SK-N-SH treated with all-trans-retinoic acid at 6 μM for 48 hours (cell line): ENCODE data around the gene LETMD1.

Source experiments
- ATAC-seq: fragments of 200-7000 bp; cut with Tn5 transposase; 3 replicates; pipeline ENCODE4 v1.9.1; 2020; ENCODE audit warnings: mild to moderate bottlenecking, moderate library complexity
- ARNTL ChIP-seq: fragments of 450-650 bp; formaldehyde crosslinking; IDR thresholded peaks from 2 replicates; pipeline ENCODE4 v1.5.0; 2020; ENCODE audit warnings: low read depth, mild to moderate bottlenecking, moderate library complexity, borderline replicate concordance
- BACH2 ChIP-seq: fragments of 250-450 bp; sonication (Bioruptor Pico); IDR thresholded peaks from 2 replicates; pipeline ENCODE4 v1.9.0; 2021; ENCODE audit warnings: mild to moderate bottlenecking, borderline replicate concordance
- CSDC2 ChIP-seq: fragments of 250-450 bp; sonication (Bioruptor Pico); IDR thresholded peaks from 2 replicates; pipeline ENCODE4 v1.5.0; 2020; ENCODE audit warnings: mild to moderate bottlenecking, moderate library complexity
- ESRRG ChIP-seq: fragments of 250-450 bp; sonication (Bioruptor Pico); IDR thresholded peaks from 2 replicates; pipeline ENCODE4 v1.6.1; 2021; ENCODE audit warnings: mild to moderate bottlenecking
- GLIS3 ChIP-seq: fragments of 250-450 bp; sonication (Bioruptor Pico); IDR thresholded peaks from 2 replicates; pipeline ENCODE4 v1.5.0; 2020; ENCODE audit warnings: mild to moderate bottlenecking, moderate library complexity
- ISL1 ChIP-seq: fragments of 250-450 bp; sonication (Bioruptor Pico); IDR thresholded peaks from 2 replicates; pipeline ENCODE4 v2.1.2; 2022; ENCODE audit warnings: mild to moderate bottlenecking, moderate library complexity
- OSR1 ChIP-seq: fragments of 250-450 bp; sonication (Bioruptor Pico); IDR thresholded peaks from 2 replicates; pipeline ENCODE4 v1.8.0; 2022; ENCODE audit warnings: moderate library complexity, mild to moderate bottlenecking, inconsistent platforms
- PPARA ChIP-seq: fragments of 250-450 bp; sonication (Bioruptor Pico); IDR thresholded peaks from 2 replicates; pipeline ENCODE4 v1.5.0; 2020; ENCODE audit warnings: mild to moderate bottlenecking, borderline replicate concordance
- RARB ChIP-seq: fragments of 250-450 bp; sonication (Bioruptor Pico); IDR thresholded peaks from 2 replicates; pipeline ENCODE4 v1.8.0; 2021; ENCODE audit warnings: mild to moderate bottlenecking, moderate library complexity
- TCF4 ChIP-seq: fragments of 250-450 bp; sonication (Bioruptor Pico); IDR thresholded peaks from 2 replicates; pipeline ENCODE4 v1.8.0; 2021; ENCODE audit warnings: mild to moderate bottlenecking, moderate library complexity, borderline replicate concordance
- TOX ChIP-seq: fragments of 250-450 bp; sonication (Bioruptor Pico); IDR thresholded peaks from 2 replicates; pipeline ENCODE4 v1.8.0; 2021; ENCODE audit warnings: mild to moderate bottlenecking, moderate library complexity, borderline replicate concordance
- ZC3H10 ChIP-seq: fragments of 250-450 bp; sonication (Bioruptor Pico); IDR thresholded peaks from 2 replicates; pipeline ENCODE4 v1.5.1; 2021; ENCODE audit warnings: mild to moderate bottlenecking, moderate library complexity
- ZFP3 ChIP-seq: fragments of 250-450 bp; sonication (Bioruptor Pico); IDR thresholded peaks from 2 replicates; pipeline ENCODE4 v1.5.0; 2020; ENCODE audit warnings: mild to moderate bottlenecking, moderate library complexity
- ZNF70 ChIP-seq: fragments of 450-650 bp; formaldehyde crosslinking; IDR thresholded peaks from 2 replicates; pipeline ENCODE4 v1.5.0; 2020; ENCODE audit warnings: mild to moderate bottlenecking, moderate library complexity
- ZNF8 ChIP-seq: fragments of 450-650 bp; formaldehyde crosslinking; IDR thresholded peaks from 2 replicates; pipeline ENCODE4 v1.5.0; 2020; ENCODE audit warnings: mild to moderate bottlenecking, moderate library complexity
- TF ChIP-seq, protein P1 (sequence below): fragments of 250-450 bp; sonication (Bioruptor Pico); IDR thresholded peaks from 2 replicates; pipeline ENCODE4 v1.5.1; 2021; ENCODE audit warnings: mild to moderate bottlenecking, moderate library complexity
- TF ChIP-seq, protein P2 (sequence below): fragments of 250-450 bp; sonication (Bioruptor Pico); IDR thresholded peaks from 2 replicates; pipeline ENCODE4 v1.8.0; 2021; ENCODE audit warnings: low read depth, mild to moderate bottlenecking, moderate library complexity, borderline replicate concordance
- TF ChIP-seq, protein P3 (sequence below): fragments of 250-450 bp; sonication (Bioruptor Pico); IDR thresholded peaks from 2 replicates; pipeline ENCODE4 v1.5.1; 2020; ENCODE audit warnings: low read depth, mild to moderate bottlenecking, moderate library complexity
- TF ChIP-seq, protein P4 (sequence below): fragments of 250-450 bp; sonication (Bioruptor Pico); IDR thresholded peaks from 2 replicates; pipeline ENCODE4 v1.5.0; 2020; ENCODE audit warnings: mild to moderate bottlenecking, moderate library complexity
- TF ChIP-seq, protein P5 (sequence below): fragments of 250-450 bp; sonication (Bioruptor Pico); IDR thresholded peaks from 2 replicates; pipeline ENCODE4 v1.8.0; 2020; ENCODE audit warnings: mild to moderate bottlenecking, moderate library complexity, borderline replicate concordance

Gene LETMD1

DNA sequence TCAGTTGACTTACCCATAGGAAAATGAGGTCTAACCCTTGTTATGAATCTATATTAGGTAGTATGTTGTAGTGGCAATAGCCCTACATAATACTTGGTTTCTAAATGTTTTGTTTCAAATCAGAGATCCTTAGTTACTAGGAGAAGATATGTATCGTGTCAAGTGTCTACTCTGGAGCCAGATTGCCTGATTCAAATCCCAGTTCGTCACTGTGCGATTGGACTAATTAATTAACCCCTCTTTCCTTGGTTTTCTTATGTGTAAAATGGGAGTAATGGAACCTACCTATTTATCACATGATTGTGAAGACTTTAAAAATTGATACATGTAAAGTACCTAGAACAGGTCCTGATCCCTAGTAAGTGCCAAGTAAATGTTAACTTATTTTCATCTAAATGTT is 1.4 kb downstream of the LETMD1 start (continued):
- TF ChIP-seq PPARA (CRISPR knock-in tag) (no peak), ESRRG (CRISPR knock-in tag) (no peak), ZNF70 (CRISPR knock-in tag) (no peak), GLIS3 (no peak), TOX (no peak), ZFP3 (CRISPR knock-in tag) (no peak), TCF4 (CRISPR knock-in tag) (no peak), ZNF8 (CRISPR knock-in tag) (no peak), ARNTL (CRISPR knock-in tag) (no peak)
- TF ChIP-seq, protein P1, sequence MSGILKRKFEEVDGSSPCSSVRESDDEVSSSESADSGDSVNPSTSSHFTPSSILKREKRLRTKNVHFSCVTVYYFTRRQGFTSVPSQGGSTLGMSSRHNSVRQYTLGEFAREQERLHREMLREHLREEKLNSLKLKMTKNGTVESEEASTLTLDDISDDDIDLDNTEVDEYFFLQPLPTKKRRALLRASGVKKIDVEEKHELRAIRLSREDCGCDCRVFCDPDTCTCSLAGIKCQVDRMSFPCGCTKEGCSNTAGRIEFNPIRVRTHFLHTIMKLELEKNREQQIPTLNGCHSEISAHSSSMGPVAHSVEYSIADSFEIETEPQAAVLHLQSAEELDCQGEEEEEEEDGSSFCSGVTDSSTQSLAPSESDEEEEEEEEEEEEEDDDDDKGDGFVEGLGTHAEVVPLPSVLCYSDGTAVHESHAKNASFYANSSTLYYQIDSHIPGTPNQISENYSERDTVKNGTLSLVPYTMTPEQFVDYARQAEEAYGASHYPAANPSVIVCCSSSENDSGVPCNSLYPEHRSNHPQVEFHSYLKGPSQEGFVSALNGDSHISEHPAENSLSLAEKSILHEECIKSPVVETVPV (CRISPR knock-in tag) = no peak
- TF ChIP-seq, protein P2, sequence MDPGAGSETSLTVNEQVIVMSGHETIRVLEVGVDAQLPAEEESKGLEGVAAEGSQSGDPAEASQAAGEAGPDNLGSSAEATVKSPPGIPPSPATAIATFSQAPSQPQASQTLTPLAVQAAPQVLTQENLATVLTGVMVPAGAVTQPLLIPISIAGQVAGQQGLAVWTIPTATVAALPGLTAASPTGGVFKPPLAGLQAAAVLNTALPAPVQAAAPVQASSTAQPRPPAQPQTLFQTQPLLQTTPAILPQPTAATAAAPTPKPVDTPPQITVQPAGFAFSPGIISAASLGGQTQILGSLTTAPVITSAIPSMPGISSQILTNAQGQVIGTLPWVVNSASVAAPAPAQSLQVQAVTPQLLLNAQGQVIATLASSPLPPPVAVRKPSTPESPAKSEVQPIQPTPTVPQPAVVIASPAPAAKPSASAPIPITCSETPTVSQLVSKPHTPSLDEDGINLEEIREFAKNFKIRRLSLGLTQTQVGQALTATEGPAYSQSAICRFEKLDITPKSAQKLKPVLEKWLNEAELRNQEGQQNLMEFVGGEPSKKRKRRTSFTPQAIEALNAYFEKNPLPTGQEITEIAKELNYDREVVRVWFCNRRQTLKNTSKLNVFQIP (CRISPR knock-in tag) = no peak

DNA sequence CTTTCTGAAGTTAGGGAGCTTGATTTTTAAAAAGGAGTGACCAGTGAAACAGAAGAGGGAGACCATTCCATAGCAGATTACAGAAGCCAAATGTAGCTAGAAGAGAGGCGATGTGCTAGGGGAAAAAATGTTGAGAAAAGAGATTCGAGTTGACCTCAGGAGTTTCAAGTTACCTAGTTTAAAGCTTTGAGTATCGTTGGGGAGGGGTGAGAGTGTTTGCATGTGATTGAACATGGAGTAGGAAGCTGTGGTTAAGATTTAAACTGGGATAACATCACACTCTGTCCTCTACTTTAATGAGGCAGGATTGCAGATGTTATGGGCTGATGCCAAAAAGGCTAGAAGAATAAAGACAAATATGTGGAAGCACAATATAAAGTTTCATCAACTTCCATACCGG is 3.7 kb downstream of the LETMD1 start:
- no peak for ATAC-seq
- TF ChIP-seq ARNTL (CRISPR knock-in tag) (no peak), CSDC2 (CRISPR knock-in tag) (no peak), PPARA (CRISPR knock-in tag) (no peak), ZFP3 (CRISPR knock-in tag) (no peak), TOX (no peak), ZNF70 (CRISPR knock-in tag) (no peak), BACH2 (CRISPR knock-in tag) (no peak), TCF4 (CRISPR knock-in tag) (no peak), ZC3H10 (CRISPR knock-in tag) (no peak)
- TF ChIP-seq, protein P3, sequence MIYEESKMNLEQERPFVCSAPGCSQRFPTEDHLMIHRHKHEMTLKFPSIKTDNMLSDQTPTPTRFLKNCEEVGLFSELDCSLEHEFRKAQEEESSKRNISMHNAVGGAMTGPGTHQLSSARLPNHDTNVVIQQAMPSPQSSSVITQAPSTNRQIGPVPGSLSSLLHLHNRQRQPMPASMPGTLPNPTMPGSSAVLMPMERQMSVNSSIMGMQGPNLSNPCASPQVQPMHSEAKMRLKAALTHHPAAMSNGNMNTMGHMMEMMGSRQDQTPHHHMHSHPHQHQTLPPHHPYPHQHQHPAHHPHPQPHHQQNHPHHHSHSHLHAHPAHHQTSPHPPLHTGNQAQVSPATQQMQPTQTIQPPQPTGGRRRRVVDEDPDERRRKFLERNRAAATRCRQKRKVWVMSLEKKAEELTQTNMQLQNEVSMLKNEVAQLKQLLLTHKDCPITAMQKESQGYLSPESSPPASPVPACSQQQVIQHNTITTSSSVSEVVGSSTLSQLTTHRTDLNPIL (CRISPR knock-in tag) = no peak
- TF ChIP-seq, protein P4, sequence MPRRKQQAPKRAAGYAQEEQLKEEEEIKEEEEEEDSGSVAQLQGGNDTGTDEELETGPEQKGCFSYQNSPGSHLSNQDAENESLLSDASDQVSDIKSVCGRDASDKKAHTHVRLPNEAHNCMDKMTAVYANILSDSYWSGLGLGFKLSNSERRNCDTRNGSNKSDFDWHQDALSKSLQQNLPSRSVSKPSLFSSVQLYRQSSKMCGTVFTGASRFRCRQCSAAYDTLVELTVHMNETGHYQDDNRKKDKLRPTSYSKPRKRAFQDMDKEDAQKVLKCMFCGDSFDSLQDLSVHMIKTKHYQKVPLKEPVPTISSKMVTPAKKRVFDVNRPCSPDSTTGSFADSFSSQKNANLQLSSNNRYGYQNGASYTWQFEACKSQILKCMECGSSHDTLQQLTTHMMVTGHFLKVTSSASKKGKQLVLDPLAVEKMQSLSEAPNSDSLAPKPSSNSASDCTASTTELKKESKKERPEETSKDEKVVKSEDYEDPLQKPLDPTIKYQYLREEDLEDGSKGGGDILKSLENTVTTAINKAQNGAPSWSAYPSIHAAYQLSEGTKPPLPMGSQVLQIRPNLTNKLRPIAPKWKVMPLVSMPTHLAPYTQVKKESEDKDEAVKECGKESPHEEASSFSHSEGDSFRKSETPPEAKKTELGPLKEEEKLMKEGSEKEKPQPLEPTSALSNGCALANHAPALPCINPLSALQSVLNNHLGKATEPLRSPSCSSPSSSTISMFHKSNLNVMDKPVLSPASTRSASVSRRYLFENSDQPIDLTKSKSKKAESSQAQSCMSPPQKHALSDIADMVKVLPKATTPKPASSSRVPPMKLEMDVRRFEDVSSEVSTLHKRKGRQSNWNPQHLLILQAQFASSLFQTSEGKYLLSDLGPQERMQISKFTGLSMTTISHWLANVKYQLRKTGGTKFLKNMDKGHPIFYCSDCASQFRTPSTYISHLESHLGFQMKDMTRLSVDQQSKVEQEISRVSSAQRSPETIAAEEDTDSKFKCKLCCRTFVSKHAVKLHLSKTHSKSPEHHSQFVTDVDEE (CRISPR knock-in tag) = no peak
- TF ChIP-seq, protein P5, sequence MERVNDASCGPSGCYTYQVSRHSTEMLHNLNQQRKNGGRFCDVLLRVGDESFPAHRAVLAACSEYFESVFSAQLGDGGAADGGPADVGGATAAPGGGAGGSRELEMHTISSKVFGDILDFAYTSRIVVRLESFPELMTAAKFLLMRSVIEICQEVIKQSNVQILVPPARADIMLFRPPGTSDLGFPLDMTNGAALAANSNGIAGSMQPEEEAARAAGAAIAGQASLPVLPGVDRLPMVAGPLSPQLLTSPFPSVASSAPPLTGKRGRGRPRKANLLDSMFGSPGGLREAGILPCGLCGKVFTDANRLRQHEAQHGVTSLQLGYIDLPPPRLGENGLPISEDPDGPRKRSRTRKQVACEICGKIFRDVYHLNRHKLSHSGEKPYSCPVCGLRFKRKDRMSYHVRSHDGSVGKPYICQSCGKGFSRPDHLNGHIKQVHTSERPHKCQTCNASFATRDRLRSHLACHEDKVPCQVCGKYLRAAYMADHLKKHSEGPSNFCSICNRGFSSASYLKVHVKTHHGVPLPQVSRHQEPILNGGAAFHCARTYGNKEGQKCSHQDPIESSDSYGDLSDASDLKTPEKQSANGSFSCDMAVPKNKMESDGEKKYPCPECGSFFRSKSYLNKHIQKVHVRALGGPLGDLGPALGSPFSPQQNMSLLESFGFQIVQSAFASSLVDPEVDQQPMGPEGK = no peak

DNA sequence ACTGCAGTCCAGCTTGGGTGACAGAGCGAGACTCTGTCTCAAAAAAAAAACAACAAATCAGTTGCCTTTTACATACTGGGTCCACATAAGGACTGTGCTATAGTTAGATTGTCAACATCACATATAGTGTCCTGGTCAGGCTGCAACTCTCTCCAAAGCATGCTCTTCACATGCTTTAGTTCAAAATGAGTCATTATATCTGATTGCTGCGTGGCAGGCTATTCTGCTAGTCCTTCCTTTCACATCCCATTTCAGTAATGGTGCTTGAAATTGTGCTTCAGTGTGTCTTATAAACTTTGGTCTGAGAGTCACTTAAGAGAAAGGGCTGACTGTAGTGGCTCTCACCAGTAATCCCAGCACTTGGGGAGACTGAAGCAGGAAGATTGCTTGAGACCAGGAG is 6.9 kb downstream of the LETMD1 start:
- no peak for ATAC-seq
- no peak for TF ChIP-seq TCF4 (CRISPR knock-in tag)
- TF ChIP-seq, all 23 proteins: peak for 0

DNA sequence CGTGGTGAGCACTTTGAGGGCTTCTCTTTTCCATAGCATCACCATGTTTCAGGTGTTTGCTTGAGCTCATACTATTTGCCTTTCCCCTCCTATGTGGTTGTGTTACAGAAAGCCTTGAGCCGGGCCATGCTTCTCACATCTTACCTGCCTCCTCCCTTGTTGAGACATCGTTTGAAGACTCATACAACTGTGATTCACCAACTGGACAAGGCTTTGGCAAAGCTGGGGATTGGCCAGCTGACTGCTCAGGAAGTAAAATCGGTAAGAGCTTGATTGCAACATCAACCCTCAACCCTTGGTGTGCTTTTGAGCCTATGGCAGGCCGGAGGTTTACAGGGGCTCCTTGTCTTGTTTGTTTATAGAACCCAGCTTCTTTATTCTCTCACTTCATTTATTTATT is 8.1 kb downstream of the LETMD1 start:
- TF ChIP-seq ZNF8 (CRISPR knock-in tag) = no peak
- TF ChIP-seq ZC3H10 (CRISPR knock-in tag) = no peak
- TF ChIP-seq ISL1 (CRISPR knock-in tag) = no peak
- no peak for TF ChIP-seq PPARA (CRISPR knock-in tag)
- no peak for TF ChIP-seq RARB (CRISPR knock-in tag)
- TF ChIP-seq, protein P1 (CRISPR knock-in tag) = no peak
- no peak for TF ChIP-seq TOX
- TF ChIP-seq GLIS3 = no peak
- no peak for TF ChIP-seq OSR1
- TF ChIP-seq, all 23 proteins: peak for 0
- no peak for ATAC-seq
